ENCODE data around the gene SLC20A1.

The SLC20A1 gene

GRCh38 chr2:112626604-112627059 is 19.1 kb upstream of the SLC20A1 start:
- no peak for DNase-seq (ENCODE audit: low read depth)

GRCh38 chr2:112627060-112628040 is 18.4 kb upstream of the SLC20A1 start:
- peak; percentile 96 for DNase-seq (ENCODE audit: low read depth)

- DNase-seq (ENCODE audit: low read depth), result no peak
Measured at GRCh38 chr2:112629224-112629623, 16.5 kb upstream of the SLC20A1 start.

- DNase-seq (ENCODE audit: low read depth), result no peak
Measured at GRCh38 chr2:112629823-112630222, 15.9 kb upstream of the SLC20A1 start.

GRCh38 chr2:112630268-112630667 is 15.5 kb upstream of the SLC20A1 start:
- DNase-seq (ENCODE audit: low read depth), result no peak

GRCh38 chr2:112633708-112634107 is 12.0 kb upstream of the SLC20A1 start:
- no peak for DNase-seq (ENCODE audit: low read depth)

- no peak for DNase-seq (ENCODE audit: low read depth)
Measured at GRCh38 chr2:112634153-112634873, 11.4 kb upstream of the SLC20A1 start.

- DNase-seq (ENCODE audit: low read depth), result no peak
Measured at GRCh38 chr2:112634874-112635157, 10.9 kb upstream of the SLC20A1 start.

GRCh38 chr2:112636605-112637288 is 9.0 kb upstream of the SLC20A1 start:
- DNase-seq (ENCODE audit: low read depth), result no peak

- no peak for DNase-seq (ENCODE audit: low read depth)
Measured at GRCh38 chr2:112637289-112637660, 8.5 kb upstream of the SLC20A1 start.

- no peak for DNase-seq (ENCODE audit: low read depth)
Measured at GRCh38 chr2:112639936-112640335, 5.8 kb upstream of the SLC20A1 start.

- no peak for DNase-seq (ENCODE audit: low read depth)
Measured at GRCh38 chr2:112640467-112640799, 5.3 kb upstream of the SLC20A1 start.

- DNase-seq (ENCODE audit: low read depth), result peak; percentile 81
Measured at GRCh38 chr2:112640800-112641675, 4.7 kb upstream of the SLC20A1 start.

- DNase-seq (ENCODE audit: low read depth), result no peak
Measured at GRCh38 chr2:112641701-112642100, 4.0 kb upstream of the SLC20A1 start.

- no peak for DNase-seq (ENCODE audit: low read depth)
Measured at GRCh38 chr2:112642561-112642960, 3.2 kb upstream of the SLC20A1 start.

- no peak for DNase-seq (ENCODE audit: low read depth)
Measured at GRCh38 chr2:112642966-112643365, 2.8 kb upstream of the SLC20A1 start.

- DNase-seq (ENCODE audit: low read depth), result no peak
Measured at GRCh38 chr2:112643488-112643887, 2.3 kb upstream of the SLC20A1 start.

- no peak for DNase-seq (ENCODE audit: low read depth)
Measured at GRCh38 chr2:112644155-112644932, 1.4 kb upstream of the SLC20A1 start.

GRCh38 chr2:112644933-112645309 is 818 bp upstream of the SLC20A1 start:
- no peak for DNase-seq (ENCODE audit: low read depth)

GRCh38 chr2:112646102-112646719 is 472 bp downstream of the SLC20A1 start:
- no peak for DNase-seq (ENCODE audit: low read depth)
